Effector CD8-positive, alpha-beta T cell (primary cell): ENCODE results near the gene MAP2K5.

Experiments
- DNase-seq: peaks from one replicate; lab custom pipeline; 2025; lab: John Stamatoyannopoulos, UW

MAP2K5 gene

DNA sequence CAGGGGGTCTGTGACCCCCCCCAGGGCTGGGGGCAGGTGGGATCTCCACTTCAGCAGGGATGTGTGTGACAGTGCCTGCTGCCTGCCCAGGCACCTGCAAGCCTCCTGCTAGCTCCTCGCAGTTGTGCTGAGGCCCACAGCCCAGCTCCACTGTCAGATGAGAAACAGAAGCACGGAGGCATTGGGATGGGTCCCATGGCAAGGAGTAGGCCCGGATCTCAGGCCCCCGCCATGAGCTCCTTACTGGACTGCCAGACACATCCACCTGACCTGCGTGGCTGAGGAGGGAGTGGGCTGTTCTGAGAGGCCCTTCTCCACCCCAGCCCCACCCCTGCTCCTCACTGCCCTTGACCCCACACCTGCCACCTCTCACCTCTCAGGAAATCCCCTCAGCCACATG lies 264.6 kb downstream of the MAP2K5 start:
- no peak for DNase-seq

- no peak for DNase-seq
Observed at GRCh38 chr15:67807836-67808235, 265.3 kb downstream of the MAP2K5 start.

- no peak for DNase-seq
Observed at GRCh38 chr15:67808821-67809220, 266.3 kb downstream of the MAP2K5 start.

- DNase-seq: no peak
Observed at GRCh38 chr15:67809441-67809840, 266.9 kb downstream of the MAP2K5 start.

DNA sequence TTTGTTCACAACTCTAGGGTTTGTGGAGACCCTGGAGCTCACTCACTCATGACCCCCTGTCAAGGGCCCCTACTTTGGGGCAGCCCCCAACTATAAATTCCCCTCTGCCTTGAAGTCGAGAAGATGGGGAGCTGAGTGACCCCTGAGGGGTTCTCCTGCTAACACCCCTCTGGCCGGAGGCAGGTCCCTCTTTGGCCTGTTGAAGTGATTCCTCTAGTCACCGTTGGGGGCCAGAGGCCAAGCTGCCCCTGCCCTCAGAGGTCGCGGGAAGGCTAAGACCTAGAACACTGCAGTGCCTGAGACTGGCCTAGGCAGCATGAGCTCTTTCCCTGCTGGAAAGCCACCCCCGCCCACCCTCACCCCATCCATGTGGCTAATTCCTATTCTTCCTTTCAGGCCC lies 267.4 kb downstream of the MAP2K5 start:
- DNase-seq: no peak

DNA sequence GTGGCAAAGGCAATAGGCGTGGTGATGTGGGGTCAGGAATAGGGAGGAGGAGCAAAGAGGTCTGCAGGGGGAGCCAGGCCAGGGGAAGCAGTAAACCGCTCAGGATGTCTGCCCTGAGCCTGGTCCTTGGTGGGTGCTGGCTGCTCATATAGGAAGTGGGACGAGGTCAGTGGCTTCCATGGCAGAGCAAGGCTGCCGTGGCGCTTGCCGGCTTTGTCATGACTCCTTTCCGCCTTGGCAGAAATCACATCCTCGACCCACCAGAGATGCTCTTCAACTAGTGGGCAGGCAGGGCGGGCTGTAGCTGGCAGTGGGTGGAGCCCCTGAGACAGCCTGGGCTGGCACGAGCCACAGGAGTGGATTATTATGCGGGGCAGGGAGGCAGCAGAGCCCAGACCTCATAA lies 269.7 kb downstream of the MAP2K5 start:
- no peak for DNase-seq

GRCh38 chr15:67813104-67813634 lies 270.7 kb downstream of the MAP2K5 start:
- DNase-seq: no peak

DNA sequence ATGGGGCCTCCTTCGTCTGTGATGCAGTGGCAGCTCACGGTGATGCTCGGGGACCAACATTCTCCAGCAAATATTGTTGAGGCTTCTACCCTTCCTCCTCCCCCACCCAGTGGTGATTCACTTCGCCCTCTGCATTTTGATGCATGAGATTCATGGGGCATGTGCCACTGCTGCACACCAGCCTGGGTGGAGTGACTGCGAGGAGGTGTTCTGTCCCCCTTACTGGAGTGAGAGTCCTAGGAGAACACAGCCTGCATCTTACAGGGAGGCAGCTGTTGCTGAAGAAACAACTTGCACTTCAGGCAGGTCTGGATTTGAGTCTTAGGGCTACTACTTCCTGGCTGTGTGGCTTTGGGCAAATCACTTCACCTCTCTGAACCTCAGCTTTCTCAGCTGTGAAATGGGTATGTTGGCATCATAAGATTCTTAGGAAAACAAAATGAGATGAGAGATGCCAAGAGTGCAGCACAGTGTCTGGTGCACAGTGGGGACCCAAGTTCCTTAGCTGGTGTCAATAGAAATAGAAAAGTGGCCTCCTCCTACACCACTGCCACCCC lies 272.6 kb downstream of the MAP2K5 start:
- no peak for DNase-seq

GRCh38 chr15:67816668-67817067 lies 274.2 kb downstream of the MAP2K5 start:
- no peak for DNase-seq

DNA sequence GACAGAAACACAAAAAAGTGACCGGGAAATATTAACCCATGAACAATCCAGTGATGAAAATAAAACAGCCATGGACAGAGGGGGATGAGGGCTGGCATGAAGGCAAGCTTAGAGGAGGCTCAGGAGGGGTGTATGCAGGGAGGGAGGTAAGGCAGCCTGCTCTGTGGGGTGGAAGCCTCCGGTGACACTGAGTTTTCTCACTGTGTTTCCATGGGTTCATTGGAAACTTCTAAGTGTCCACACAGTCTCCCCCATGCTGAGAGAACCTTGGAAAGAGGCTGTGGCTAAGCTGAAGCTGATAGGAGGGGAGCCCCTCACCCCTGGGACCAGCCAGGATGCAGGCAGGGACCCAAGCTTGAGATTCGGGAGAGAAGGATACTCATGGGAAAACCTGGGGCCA lies 276.0 kb downstream of the MAP2K5 start:
- no peak for DNase-seq

DNA sequence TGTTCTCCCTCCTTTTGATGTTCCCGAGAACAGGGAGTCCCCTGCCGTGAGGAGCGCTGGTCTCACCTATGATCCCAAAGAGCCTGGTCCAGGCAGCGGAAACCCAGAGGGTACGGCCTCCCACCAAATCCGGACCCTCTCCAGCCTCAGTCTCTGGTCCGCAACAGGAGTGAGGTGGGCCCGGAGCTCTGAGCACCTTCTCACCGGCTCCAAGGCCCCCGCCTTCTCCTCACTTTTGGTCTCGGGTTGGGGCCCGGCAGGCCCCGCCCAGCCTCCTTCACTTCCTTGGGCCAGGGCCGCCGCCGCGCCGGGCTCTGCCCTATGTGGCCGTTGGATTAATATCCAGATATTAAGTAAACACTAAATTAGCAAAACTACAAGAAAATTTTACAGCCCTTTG lies 277.1 kb downstream of the MAP2K5 start:
- DNase-seq: no peak

- no peak for DNase-seq
Observed at GRCh38 chr15:67820122-67820991, 277.9 kb downstream of the MAP2K5 start.

DNA sequence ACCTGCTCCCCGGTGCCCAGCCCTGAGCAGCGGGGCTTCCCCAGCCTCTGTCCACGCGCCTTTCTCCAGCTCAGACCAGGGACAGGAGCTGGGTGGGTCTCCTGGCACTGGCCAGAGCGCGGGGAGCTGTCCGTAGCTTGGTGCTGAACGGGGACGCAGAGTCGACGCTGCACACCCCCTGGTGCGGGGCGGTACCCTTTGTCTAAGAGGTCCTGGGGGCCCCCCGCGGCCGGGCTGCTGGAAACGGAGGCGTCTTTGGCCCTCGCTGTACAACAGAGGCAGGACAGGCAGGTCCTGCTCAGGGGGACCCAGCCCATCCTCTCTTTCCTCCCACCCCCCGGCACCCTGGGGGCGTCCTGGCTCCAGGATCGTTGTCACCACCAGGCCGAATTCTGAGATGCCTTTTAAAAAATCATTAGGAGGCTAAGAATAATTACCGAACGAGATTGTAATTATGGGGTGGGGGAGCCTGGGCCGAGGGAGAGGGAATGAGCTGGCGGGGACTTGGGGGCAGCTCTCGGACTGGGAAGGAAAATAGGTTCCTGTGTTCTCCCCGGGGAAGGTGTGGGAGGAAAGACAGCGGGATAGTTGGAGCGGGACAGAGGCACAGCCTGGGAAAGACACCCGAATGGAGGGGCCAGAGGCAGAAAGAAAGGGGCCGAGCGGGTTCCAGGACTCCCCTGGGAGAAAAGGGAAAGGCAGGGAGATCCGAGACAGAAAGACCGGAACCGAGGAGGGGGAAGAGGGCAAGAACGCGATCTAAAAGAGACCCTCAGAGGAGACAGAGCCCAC lies 278.7 kb downstream of the MAP2K5 start:
- DNase-seq: no peak

- DNase-seq: no peak
Observed at GRCh38 chr15:67821784-67822440, 279.4 kb downstream of the MAP2K5 start.

DNA sequence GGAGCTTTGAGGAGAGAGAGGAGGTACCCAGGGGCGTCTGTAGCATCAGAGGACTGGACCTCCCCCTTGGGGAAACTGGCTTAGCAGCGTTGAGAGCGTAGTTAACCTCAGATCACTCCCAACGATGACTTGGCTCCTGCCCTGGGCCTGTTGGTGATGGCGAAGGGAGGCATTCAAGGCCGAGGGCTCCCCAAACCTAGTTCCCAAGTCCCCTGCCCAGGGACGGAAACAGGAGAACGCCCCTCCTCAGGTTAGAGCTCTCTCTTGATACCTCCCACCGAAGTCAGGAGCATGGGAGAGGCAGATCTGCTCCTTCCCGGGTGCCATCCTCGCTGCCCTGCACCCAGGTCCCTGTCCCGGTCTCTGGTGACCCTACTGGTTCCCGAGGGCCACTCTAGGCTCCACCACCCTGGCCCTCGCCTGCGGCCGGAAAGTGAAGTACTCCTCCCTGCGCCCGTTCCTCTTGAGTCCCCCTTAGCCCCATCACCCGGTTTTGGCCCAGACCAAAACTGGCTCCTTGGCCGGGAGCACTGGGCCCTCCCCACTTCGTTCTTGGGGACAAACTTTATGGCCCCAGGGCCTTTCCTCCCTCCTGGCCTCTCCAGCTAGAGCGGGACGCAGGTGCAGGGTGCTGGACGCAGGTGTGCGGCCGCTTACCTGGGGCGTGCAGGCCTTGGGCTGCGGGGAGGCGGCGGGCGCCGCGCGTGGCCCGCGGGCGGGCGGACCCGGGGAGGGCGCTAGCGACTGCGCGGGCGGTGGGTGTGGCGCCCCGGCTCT lies 280.2 kb downstream of the MAP2K5 start:
- no peak for DNase-seq

GRCh38 chr15:67823314-67824196 lies 281.1 kb downstream of the MAP2K5 start:
- DNase-seq: no peak

DNA sequence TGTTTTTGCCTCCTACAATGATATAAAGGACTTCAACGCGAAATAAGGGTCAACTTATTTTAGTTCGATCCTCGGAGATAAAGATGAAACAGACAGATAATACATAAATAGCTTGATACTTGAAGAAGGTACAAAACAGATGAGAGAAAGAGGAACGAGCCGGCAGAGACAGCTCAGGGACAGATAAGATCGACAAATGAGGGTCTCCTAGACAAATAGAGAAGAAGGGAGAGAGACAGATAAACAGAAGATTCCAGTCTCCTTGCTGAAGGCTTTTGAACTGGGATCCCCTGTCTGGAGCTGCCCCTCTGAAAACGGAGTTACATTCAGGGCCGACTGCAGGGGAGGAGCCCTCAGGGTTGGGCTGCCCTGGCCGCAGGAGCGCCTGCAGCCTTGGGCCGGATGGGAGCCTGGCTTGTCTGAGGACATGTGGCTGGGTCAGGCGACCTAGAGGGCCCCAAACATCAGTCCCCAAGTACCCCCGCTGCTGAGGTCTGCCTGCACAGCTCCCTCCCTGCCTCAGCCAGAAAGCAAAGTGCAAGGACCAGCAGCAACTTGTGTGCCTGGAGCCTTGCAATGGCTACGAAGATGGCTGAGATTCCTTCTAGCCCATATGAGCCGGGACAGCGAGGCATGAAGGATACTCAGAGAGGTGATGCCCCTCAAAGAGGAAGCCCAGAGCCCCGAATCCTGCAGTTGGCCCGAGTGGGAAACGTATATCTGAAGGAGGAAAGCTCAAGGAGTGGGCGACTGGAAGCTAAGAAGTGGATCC lies 281.9 kb downstream of the MAP2K5 start:
- DNase-seq: no peak

GRCh38 chr15:67824976-67825880 lies 282.7 kb downstream of the MAP2K5 start, which contains the start of gene SKOR1:
TSS of gene SKOR1 (plus strand) at chr15:67825509. CDS start at chr15:67825603, 94 bp downstream.
- DNase-seq: no peak
